HepG2 (cell line): Measurements from ENCODE around the gene CCNYL1.
"Not testable (repeated sequence)": the region's sequence is repeated elsewhere in the genome, so short reads cannot be mapped to it uniquely, and the experiment has no call there.

Experiments
- EP300 ChIP-seq, 3 experiments: sonication (generic) in 1 of 3; formaldehyde crosslinking in 1 of 3; IDR thresholded peaks; 2 replicates each; pipeline versions ENCODE4 v1.5.1 to v1.6.1; 2011 to 2020; ENCODE audit warnings: low read depth in 2 of 3, low read length in 2 of 3, borderline replicate concordance in 1 of 3, improper control_type of control experiment in 1 of 3, mild to moderate bottlenecking in 1 of 3, missing genetic modification reagents in 1 of 3, moderate library complexity in 1 of 3
- HOXA7 ChIP-seq: sonication (generic); formaldehyde crosslinking; IDR thresholded peaks from 2 replicates; pipeline ENCODE4 v1.8.1; 2022; ENCODE audit warnings: mild to moderate bottlenecking, missing genetic modification reagents, moderate library complexity
- KDM1A ChIP-seq: IDR thresholded peaks from 2 replicates; pipeline ENCODE4 v1.6.1; 2016; ENCODE audit warnings: missing compliant biosample characterization
- SMAD3 ChIP-seq: sonication (generic); formaldehyde crosslinking; IDR thresholded peaks from 2 replicates; pipeline ENCODE4 v1.4.0; 2020; ENCODE audit warnings: missing genetic modification reagents
- TF ChIP-seq, protein P1 (sequence below): IDR thresholded peaks from 2 replicates; pipeline ENCODE4 v1.6.1; 2012; ENCODE audit warnings: inconsistent platforms

DNA sequence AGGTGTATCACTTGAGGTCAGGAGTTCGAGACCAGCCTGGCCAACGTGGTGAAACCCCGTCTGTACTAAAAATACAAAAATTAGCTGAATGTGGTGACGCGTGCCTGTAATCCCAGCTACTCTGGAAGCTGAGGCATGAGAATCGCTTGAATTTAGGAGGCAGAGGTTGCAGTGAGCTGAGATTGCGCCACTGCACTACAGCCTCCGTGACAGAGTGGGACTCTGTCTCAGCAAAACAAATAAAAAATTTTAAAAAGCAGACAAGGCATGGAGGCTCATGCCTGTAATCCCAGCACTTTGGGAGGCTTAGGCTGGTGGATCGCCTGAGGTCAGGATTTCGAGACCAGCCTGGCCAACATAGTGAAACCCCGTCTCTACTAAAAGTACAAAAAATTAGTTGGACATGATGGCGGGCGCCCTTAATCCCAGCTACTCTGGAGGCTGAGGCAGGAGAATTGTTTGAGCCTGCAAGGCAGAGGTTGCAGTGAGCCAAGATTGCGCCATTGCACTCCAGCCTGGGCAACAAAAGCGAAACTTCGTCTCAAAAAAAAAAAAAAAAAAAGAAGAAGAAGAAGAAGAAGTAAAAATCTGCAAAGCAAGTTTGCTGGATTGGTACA, 20.5 kb upstream of the CCNYL1 start:
- TF ChIP-seq, protein P1, sequence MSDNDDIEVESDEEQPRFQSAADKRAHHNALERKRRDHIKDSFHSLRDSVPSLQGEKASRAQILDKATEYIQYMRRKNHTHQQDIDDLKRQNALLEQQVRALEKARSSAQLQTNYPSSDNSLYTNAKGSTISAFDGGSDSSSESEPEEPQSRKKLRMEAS: not testable (repeated sequence)
- not testable (repeated sequence) for TF ChIP-seq HOXA7 (CRISPR knock-in tag); EP300 (IDR thresholded peaks at IDR 0.05; ENCODE audit: low read depth in 2 of 2, low read length in 2 of 2); EP300 (CRISPR knock-in tag; IDR thresholded peaks at IDR 0.05; ENCODE audit: borderline replicate concordance); SMAD3 (CRISPR knock-in tag); KDM1A (CRISPR knock-in tag)
